ENCODE data around the gene AVPR2.

Gene AVPR2

DNA sequence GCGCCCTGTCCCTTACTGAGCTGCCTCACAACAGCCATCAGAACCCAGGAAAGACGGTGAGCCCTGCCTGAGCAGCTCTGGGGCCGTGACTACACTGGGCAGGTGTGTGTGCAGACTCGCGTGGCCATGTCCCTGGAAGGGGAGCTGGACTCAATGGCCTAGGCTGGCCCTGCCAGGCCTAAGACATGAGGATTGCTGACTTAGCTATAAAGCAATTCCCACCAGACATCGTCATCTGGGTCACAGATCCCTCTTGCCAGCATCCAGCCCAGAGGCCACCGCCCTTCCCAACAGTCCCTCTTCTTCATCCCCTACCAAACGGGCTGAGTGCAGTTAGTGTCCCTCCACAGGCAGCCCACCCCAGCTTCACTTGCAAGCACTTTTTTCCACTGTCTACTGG lies 26.7 kb downstream of the AVPR2 start:
- TF ChIP-seq, protein P1, sequence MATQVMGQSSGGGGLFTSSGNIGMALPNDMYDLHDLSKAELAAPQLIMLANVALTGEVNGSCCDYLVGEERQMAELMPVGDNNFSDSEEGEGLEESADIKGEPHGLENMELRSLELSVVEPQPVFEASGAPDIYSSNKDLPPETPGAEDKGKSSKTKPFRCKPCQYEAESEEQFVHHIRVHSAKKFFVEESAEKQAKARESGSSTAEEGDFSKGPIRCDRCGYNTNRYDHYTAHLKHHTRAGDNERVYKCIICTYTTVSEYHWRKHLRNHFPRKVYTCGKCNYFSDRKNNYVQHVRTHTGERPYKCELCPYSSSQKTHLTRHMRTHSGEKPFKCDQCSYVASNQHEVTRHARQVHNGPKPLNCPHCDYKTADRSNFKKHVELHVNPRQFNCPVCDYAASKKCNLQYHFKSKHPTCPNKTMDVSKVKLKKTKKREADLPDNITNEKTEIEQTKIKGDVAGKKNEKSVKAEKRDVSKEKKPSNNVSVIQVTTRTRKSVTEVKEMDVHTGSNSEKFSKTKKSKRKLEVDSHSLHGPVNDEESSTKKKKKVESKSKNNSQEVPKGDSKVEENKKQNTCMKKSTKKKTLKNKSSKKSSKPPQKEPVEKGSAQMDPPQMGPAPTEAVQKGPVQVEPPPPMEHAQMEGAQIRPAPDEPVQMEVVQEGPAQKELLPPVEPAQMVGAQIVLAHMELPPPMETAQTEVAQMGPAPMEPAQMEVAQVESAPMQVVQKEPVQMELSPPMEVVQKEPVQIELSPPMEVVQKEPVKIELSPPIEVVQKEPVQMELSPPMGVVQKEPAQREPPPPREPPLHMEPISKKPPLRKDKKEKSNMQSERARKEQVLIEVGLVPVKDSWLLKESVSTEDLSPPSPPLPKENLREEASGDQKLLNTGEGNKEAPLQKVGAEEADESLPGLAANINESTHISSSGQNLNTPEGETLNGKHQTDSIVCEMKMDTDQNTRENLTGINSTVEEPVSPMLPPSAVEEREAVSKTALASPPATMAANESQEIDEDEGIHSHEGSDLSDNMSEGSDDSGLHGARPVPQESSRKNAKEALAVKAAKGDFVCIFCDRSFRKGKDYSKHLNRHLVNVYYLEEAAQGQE (IDR thresholded peaks at IDR 0.05; ENCODE audit: insufficient read depth in 1 of 2, low read depth in 2 of 2, low read length in 2 of 2), result no peak
- TF ChIP-seq POLR2AphosphoS5 (IDR thresholded peaks at IDR 0.05; ENCODE audit: low read depth, low read length) (no peak), FOXP2 (optimal IDR thresholded peaks at IDR 0.05; ENCODE audit: borderline replicate concordance, extremely low read depth, extremely low read length, insufficient read depth) (no peak), TAF1 (IDR thresholded peaks at IDR 0.05; ENCODE audit: borderline replicate concordance, insufficient read depth, low read length) (no peak), SIN3A (IDR thresholded peaks at IDR 0.05; ENCODE audit: borderline replicate concordance, insufficient read depth, low read length) (no peak)

DNA sequence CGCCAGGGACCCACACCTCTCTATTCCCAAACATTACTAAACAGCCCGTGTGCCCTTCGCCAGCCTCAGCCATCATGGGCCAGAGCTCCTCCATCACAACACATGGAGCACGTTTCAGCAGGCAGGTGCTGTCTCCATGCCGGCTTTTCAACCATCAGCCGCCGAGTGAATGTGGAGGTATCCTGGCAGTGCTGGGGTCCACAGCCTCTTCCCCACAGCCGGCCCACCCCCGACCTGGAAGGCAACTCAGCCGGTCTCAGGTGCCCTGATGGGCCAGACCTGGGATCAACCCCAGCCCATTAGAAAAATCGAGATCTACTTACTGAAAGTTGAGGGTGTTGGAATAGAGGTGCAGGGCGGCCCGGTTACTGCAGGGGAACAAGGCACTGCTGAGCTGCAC lies 27.3 kb downstream of the AVPR2 start:
- TF ChIP-seq TAF1 (IDR thresholded peaks at IDR 0.05; ENCODE audit: borderline replicate concordance, insufficient read depth, low read length) (no peak), SIN3A (IDR thresholded peaks at IDR 0.05; ENCODE audit: borderline replicate concordance, insufficient read depth, low read length) (no peak), POLR2AphosphoS5 (IDR thresholded peaks at IDR 0.05; ENCODE audit: low read depth, low read length) (no peak), FOXP2 (optimal IDR thresholded peaks at IDR 0.05; ENCODE audit: borderline replicate concordance, extremely low read depth, extremely low read length, insufficient read depth) (no peak)
- TF ChIP-seq, protein P1 (IDR thresholded peaks at IDR 0.05; ENCODE audit: insufficient read depth in 1 of 2, low read depth in 2 of 2, low read length in 2 of 2), result no peak

- TF ChIP-seq, protein P1 (IDR thresholded peaks at IDR 0.05; ENCODE audit: insufficient read depth in 1 of 2, low read depth in 2 of 2, low read length in 2 of 2), result no peak
- no peak for TF ChIP-seq SIN3A (IDR thresholded peaks at IDR 0.05; ENCODE audit: borderline replicate concordance, insufficient read depth, low read length)
- TF ChIP-seq POLR2AphosphoS5 (IDR thresholded peaks at IDR 0.05; ENCODE audit: low read depth, low read length), result no peak
- TF ChIP-seq TAF1 (IDR thresholded peaks at IDR 0.05; ENCODE audit: borderline replicate concordance, insufficient read depth, low read length), result no peak
- TF ChIP-seq FOXP2 (optimal IDR thresholded peaks at IDR 0.05; ENCODE audit: borderline replicate concordance, extremely low read depth, extremely low read length, insufficient read depth), result no peak
These were observed 27.9 kb downstream of the AVPR2 start for GRCh38 chrX:153932220-153932915.

GRCh38 chrX:153933748-153934147 lies 29.3 kb downstream of the AVPR2 start:
- TF ChIP-seq TAF1 (IDR thresholded peaks at IDR 0.05; ENCODE audit: borderline replicate concordance, insufficient read depth, low read length) (no peak), POLR2AphosphoS5 (IDR thresholded peaks at IDR 0.05; ENCODE audit: low read depth, low read length) (no peak), SIN3A (IDR thresholded peaks at IDR 0.05; ENCODE audit: borderline replicate concordance, insufficient read depth, low read length) (no peak), FOXP2 (optimal IDR thresholded peaks at IDR 0.05; ENCODE audit: borderline replicate concordance, extremely low read depth, extremely low read length, insufficient read depth) (no peak)
- TF ChIP-seq, protein P1 (IDR thresholded peaks at IDR 0.05; ENCODE audit: insufficient read depth in 1 of 2, low read depth in 2 of 2, low read length in 2 of 2), result no peak
